Fibroblast of lung (primary cell): Measurements from ENCODE around the gene ANKS1B.

Source experiments
- CTCF ChIP-seq, 2 donors: IDR thresholded peaks in 1 of 2; conservative IDR thresholded peaks in 1 of 2; 1 replicate in 1 of 2; 2 replicates in 1 of 2; pipeline ENCODE4 v1.5.1; 2011 to 2012; ENCODE audit warnings: low read length in 2 of 2, control low read depth in 1 of 2, inconsistent platforms in 1 of 2, low read depth in 1 of 2, mild to moderate bottlenecking in 1 of 2
- EZH2 ChIP-seq: IDR thresholded peaks from 2 replicates; pipeline ENCODE4 v1.5.1; 2012; ENCODE audit warnings: low read length, control low read depth, mild to moderate bottlenecking; ENCODE audit errors: missing control alignments

- TF ChIP-seq CTCF (conservative IDR thresholded peaks at IDR 0.05 in 1 of 2, IDR thresholded peaks at IDR 0.05 in 1 of 2; ENCODE audit: low read depth in 1 of 2, low read length in 2 of 2) = no peak
- TF ChIP-seq EZH2 = no peak
Measured at GRCh38 chr12:99024870-99025269, 959.9 kb downstream of the ANKS1B start.
